Choroid plexus epithelial cell (primary cell): Measurements from ENCODE around the gene SCOC.
"Not testable (repeated sequence)": the region's sequence is repeated elsewhere in the genome, so short reads cannot be mapped to it uniquely, and the experiment has no call there.

Experiments used
- DNase-seq: peaks from one replicate; pipeline ENCODE4 v3.0.0-alpha.2; 2010; ENCODE audit warnings: low read depth
- H3K4me3 ChIP-seq: 2 replicates; pipeline ENCODE4 v1.5.1; 2011; ENCODE audit warnings: low read depth, mild to moderate bottlenecking, control low read depth, low read length, moderate library complexity
- CTCF ChIP-seq: conservative IDR thresholded peaks from 2 replicates; pipeline ENCODE4 v1.5.1; 2011; ENCODE audit warnings: low read depth, mild to moderate bottlenecking, control low read depth, inconsistent platforms, low read length, moderate library complexity

The SCOC gene

GRCh38 chr4:140408974-140409373 lies 35.5 kb downstream of the SCOC start:
- TF ChIP-seq CTCF = no peak
- no peak overlapping the region for H3K4me3 ChIP-seq
- DNase-seq = no peak

GRCh38 chr4:140413130-140413969 lies 39.9 kb downstream of the SCOC start:
- DNase-seq = not testable (repeated sequence)

GRCh38 chr4:140423106-140423505 lies 49.7 kb downstream of the SCOC start:
- no peak overlapping the region for H3K4me3 ChIP-seq
- peak; percentile 4 for DNase-seq
- no peak for TF ChIP-seq CTCF

More at GRCh38 chr4:140413130-140413969, 39.9 kb downstream of the SCOC start:
- not testable (repeated sequence) for H3K4me3 ChIP-seq

- no peak for DNase-seq
- peak overlapping the region; percentile 63 for H3K4me3 ChIP-seq
- no peak for TF ChIP-seq CTCF
Observed at GRCh38 chr4:140426610-140427105, 53.2 kb downstream of the SCOC start.

GRCh38 chr4:140427106-140427918 lies 53.9 kb downstream of the SCOC start, which contains the start of gene CLGN:
Gene CLGN, minus strand, starts transcription at chr4:140427648. Its CDS starts 14,570 bp downstream, at chr4:140413078.
- peak within 1 kb of the TSS; percentile 63 for H3K4me3 ChIP-seq
- DNase-seq = peak; percentile 34
- TF ChIP-seq CTCF = peak; percentile 24

- peak overlapping the region; percentile 63 for H3K4me3 ChIP-seq
- no peak for DNase-seq
Observed at GRCh38 chr4:140427919-140428471, 54.5 kb downstream of the SCOC start.

More at GRCh38 chr4:140427919-140428471, 54.5 kb downstream of the SCOC start:
- TF ChIP-seq CTCF = no peak
